Peyer's patch (tissue), 4 donors: ENCODE results near the gene S100A12.

Experiments
- CTCF ChIP-seq, 6 experiments: fragments of 450-650 bp in 4 of 6; fragments of 200-600 bp in 2 of 6; sonication (generic) in 1 of 6; IDR thresholded peaks; one replicate each; pipeline ENCODE4 v1.5.1; 2017 to 2019; ENCODE audit warnings: antibody characterized with exemption in 6 of 6, mild to moderate bottlenecking in 3 of 6, moderate library complexity in 1 of 6
- POLR2A ChIP-seq, 2 donors: fragments of 450-650 bp; IDR thresholded peaks; one replicate each; pipeline ENCODE4 v1.5.1; 2017; ENCODE audit warnings: antibody characterized with exemption in 2 of 2, mild to moderate bottlenecking in 2 of 2, moderate library complexity in 2 of 2

GRCh38 chr1:153344718-153345025, 30.7 kb downstream of the S100A12 start:
- TF ChIP-seq CTCF (IDR thresholded peaks at IDR 0.05) (no peak), POLR2A (IDR thresholded peaks at IDR 0.05) (no peak)
